ENCODE data around the gene RPS29. TPM values are rescaled to one million over a fixed set of nuclear protein-coding genes. Genes with fewer than 3 reads are reported as not detected.

RPS29 gene
- total and polyA plus RNA-seq, 2 of the 13 experiments (the other 11 are each of a cell fraction or from before 2014, with no cell fraction given), result 4,303 to 8,215 TPM

DNA sequence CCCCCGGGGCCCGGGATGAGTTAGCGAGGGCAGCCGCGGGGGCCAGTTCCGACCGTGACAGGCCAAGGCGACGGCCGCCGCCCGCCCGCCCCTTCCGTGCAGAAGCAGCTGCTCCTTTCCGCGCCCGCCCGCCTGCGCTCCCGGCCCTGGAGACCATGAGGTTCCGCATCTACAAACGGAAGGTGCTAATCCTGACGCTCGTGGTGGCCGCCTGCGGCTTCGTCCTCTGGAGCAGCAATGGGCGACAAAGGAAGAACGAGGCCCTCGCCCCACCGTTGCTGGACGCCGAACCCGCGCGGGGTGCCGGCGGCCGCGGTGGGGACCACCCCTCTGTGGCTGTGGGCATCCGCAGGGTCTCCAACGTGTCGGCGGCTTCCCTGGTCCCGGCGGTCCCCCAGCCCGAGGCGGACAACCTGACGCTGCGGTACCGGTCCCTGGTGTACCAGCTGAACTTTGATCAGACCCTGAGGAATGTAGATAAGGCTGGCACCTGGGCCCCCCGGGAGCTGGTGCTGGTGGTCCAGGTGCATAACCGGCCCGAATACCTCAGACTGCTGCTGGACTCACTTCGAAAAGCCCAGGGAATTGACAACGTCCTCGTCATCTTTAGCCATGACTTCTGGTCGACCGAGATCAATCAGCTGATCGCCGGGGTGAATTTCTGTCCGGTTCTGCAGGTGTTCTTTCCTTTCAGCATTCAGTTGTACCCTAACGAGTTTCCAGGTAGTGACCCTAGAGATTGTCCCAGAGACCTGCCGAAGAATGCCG, 35.1 kb upstream of the RPS29 start (continued):
- TF ChIP-seq ZNF746 (CRISPR knock-in tag; IDR thresholded peaks at IDR 0.05), result 0 out of 2 replicates have a peak, but pooled peaks have one; percentile 24
- peak; percentile 74; the same call in 1 of the 2 replicates for TF ChIP-seq ZBED4 (CRISPR knock-in tag; IDR thresholded peaks at IDR 0.05; ENCODE audit: borderline replicate concordance)
- TF ChIP-seq ZNF768 (CRISPR knock-in tag; IDR thresholded peaks at IDR 0.05), result 0 out of 2 replicates have a peak, but pooled peaks have one; percentile 8
- 0 out of 2 replicates have a peak, but pooled peaks have one; percentile 2 for TF ChIP-seq SIX4 (CRISPR knock-in tag; IDR thresholded peaks at IDR 0.05)
- 0 out of 2 replicates have a peak, but pooled peaks have one; percentile 11 for TF ChIP-seq MTF1 (CRISPR knock-in tag; IDR thresholded peaks at IDR 0.05)
- no peak for TF ChIP-seq ZNF33A (CRISPR knock-in tag; IDR thresholded peaks at IDR 0.05; ENCODE audit: borderline replicate concordance)
- TF ChIP-seq, protein P1, sequence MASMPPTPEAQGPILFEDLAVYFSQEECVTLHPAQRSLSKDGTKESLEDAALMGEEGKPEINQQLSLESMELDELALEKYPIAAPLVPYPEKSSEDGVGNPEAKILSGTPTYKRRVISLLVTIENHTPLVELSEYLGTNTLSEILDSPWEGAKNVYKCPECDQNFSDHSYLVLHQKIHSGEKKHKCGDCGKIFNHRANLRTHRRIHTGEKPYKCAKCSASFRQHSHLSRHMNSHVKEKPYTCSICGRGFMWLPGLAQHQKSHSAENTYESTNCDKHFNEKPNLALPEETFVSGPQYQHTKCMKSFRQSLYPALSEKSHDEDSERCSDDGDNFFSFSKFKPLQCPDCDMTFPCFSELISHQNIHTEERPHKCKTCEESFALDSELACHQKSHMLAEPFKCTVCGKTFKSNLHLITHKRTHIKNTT (CRISPR knock-in tag; IDR thresholded peaks at IDR 0.05), result no peak
- TF ChIP-seq ZC3H13 (CRISPR knock-in tag; IDR thresholded peaks at IDR 0.05), result peak; percentile 56; the same call in 1 of the 2 replicates
- peak; percentile 80 for TF ChIP-seq AGO2 (optimal IDR thresholded peaks at IDR 0.05; ENCODE audit: low read depth, low read length)
- TF ChIP-seq REL (CRISPR knock-in tag; conservative IDR thresholded peaks at IDR 0.05), result 0 out of 2 replicates have a peak, but pooled peaks have one; percentile 22
- no peak for TF ChIP-seq SRSF9 (IDR thresholded peaks at IDR 0.05; ENCODE audit: borderline replicate concordance, insufficient read depth, low read depth, low read length, poor library complexity, severe bottlenecking)
- TF ChIP-seq ZNF432 (CRISPR knock-in tag; IDR thresholded peaks at IDR 0.05; ENCODE audit: borderline replicate concordance), result no peak
- TF ChIP-seq ZNF839 (CRISPR knock-in tag; IDR thresholded peaks at IDR 0.05; ENCODE audit: borderline replicate concordance), result no peak
- no peak for TF ChIP-seq ZNF205 (CRISPR knock-in tag; IDR thresholded peaks at IDR 0.05)
- TF ChIP-seq ZNF451 (CRISPR knock-in tag; IDR thresholded peaks at IDR 0.05), result no peak; the same call in 1 of the 2 replicates
- TF ChIP-seq SATB2 (CRISPR knock-in tag; IDR thresholded peaks at IDR 0.05), result 0 out of 2 replicates have a peak, but pooled peaks have one; percentile 6
- no peak for TF ChIP-seq ZNF552 (CRISPR knock-in tag; IDR thresholded peaks at IDR 0.05; ENCODE audit: borderline replicate concordance)
- no peak for TF ChIP-seq ZBTB1 (CRISPR knock-in tag; IDR thresholded peaks at IDR 0.05; ENCODE audit: borderline replicate concordance)
- no peak for TF ChIP-seq SKI (IDR thresholded peaks at IDR 0.05; ENCODE audit: partially characterized antibody)
- 0 out of 2 replicates have a peak, but pooled peaks have one; percentile 7 for TF ChIP-seq ZGPAT (CRISPR knock-in tag; IDR thresholded peaks at IDR 0.05)
